ENCODE results near the gene MYO1B. TPM values are rescaled to one million over a fixed set of nuclear protein-coding genes. Genes with fewer than 3 reads are reported as not detected.
A peak's percentile ranks its signal among the peaks of the same experiment; 100 is the strongest.

The MYO1B gene
- total RNA-seq, 1 donor from 2014 or later, result 18.9 TPM

GRCh38 chr2:191250400-191250799, 5.2 kb downstream of the MYO1B start:
- ATAC-seq, result no peak
- intact Hi-C loops (cut with DNase I), result no loop called here
- DNase-seq (ENCODE audit: missing footprints), result no peak

DNA sequence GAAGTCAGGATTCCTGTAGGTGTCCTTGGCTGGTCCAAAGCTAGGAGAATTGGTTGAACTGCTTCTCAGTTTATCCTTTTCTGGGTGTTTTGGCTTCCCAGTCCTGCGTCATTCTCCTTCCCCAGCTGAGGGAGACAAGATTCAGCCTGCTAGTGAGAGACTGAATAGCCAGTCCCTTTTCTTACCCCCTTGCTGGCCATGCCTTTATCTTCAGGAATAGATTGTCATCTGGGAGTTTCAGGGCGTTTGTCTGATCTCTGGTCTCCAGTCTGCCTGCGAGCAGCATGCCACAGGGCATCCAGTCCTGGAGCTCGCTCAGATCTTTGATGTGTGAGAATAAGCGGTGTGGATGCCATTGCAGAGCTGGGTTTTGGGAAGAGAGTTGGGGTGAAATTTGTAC, 5.8 kb downstream of the MYO1B start:
- intact Hi-C loops (cut with DNase I), result no loop called here
- no peak for ATAC-seq
- no peak for DNase-seq (ENCODE audit: missing footprints)

DNA sequence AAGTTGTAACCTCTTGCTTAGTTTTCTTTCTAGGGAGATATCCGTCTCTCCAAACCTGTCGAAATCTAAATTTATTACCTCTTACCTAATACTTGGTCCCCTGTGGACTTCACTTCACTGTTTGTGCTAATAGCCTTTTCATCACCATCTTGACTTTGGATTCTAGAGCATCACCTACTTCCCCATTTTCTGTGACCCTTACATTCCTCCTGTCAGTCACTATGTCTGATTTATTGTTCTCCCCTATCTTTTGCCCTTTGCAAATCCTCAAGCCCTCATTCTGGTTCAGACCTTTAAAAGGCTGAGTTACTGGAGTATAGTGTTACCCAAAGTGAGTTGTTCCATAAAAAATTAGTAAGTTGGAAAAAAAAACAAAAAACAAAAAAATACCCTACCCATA, 7.5 kb downstream of the MYO1B start:
- DNase-seq (ENCODE audit: missing footprints) (no peak), ATAC-seq (no peak)
- intact Hi-C loops (cut with DNase I), result no loop called here

GRCh38 chr2:191253476-191253875, 8.3 kb downstream of the MYO1B start:
- no peak for ATAC-seq

DNA sequence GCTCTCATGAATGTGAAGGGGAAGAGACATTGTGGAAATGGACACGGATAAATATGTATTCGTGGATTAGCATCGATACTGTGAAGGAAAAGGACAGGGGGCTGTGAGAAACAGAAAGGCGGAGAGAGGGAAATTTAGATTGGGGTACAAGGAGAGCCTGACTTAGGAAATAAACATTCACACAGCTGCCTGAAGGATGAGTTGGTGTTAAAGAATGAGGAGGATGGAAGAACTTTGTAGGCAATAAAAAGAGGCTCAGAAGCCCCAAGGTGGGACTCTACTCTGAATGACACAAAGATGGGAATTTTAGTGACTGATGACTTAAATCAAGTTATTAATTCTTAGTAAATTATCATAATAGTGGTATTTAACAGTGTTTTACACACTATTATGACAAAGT, 10.1 kb downstream of the MYO1B start:
- intact Hi-C loops (cut with DNase I), result no loop called here
- ATAC-seq (no peak), DNase-seq (ENCODE audit: missing footprints) (no peak)

More at GRCh38 chr2:191253476-191253875, 8.3 kb downstream of the MYO1B start:
- no peak for DNase-seq (ENCODE audit: missing footprints)
- intact Hi-C loops (cut with DNase I), result no loop called here

GRCh38 chr2:191255756-191256312, 10.6 kb downstream of the MYO1B start:
- DNase-seq (ENCODE audit: missing footprints) (no peak), ATAC-seq (peak; percentile 16)
- intact Hi-C loops (cut with DNase I), result no loop called here

DNA sequence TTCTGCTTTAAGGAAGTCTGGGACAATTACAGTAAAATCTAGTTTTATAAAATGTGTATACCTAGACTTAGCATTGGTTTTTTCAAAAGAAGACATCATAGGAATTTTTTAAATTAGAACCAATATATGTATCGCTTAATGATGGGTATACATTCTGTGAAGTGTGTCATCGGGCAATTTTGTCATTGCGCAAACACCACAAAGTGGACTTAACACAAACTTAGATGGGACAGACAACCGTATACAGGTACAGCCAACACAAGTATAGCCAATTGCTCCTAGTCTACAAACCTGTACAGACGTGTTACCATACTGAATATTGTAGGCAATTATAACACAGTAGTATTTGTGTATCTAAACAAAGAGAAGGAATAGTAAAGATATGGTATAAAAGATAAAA, 12.7 kb downstream of the MYO1B start:
- intact Hi-C loops (cut with DNase I), result no loop called here
- no peak for DNase-seq (ENCODE audit: missing footprints)
- ATAC-seq, result no peak

- ATAC-seq, result no peak
- DNase-seq (ENCODE audit: missing footprints), result no peak
- intact Hi-C loops (cut with DNase I), result no loop called here
Measured at GRCh38 chr2:191258996-191259395, 13.8 kb downstream of the MYO1B start.

- ATAC-seq (no peak), DNase-seq (ENCODE audit: missing footprints) (no peak)
- intact Hi-C loops (cut with DNase I), result no loop called here
Measured at GRCh38 chr2:191262436-191262835, 17.2 kb downstream of the MYO1B start.

DNA sequence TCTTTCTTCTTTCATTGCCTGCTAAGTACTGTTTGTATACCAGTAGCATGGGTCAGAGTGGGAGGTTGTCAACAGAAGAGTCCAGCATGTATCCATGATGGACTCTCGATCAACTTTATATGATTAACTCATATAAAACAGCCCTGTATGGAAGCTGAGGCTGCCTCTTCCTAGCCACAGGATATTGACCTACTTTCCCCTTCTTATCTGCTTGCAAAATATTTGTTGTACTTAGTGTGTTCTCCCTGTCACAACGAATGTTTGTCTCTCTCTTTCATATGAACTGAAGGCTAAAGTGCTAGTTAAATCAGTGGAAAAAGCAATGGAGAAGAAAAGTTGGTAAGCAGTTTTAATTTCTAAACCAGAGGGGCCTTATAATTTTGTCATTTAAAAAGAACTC, 17.8 kb downstream of the MYO1B start:
- ATAC-seq (peak; percentile 49), DNase-seq (ENCODE audit: missing footprints) (no peak)
- intact Hi-C loops (cut with DNase I), result no loop called here

DNA sequence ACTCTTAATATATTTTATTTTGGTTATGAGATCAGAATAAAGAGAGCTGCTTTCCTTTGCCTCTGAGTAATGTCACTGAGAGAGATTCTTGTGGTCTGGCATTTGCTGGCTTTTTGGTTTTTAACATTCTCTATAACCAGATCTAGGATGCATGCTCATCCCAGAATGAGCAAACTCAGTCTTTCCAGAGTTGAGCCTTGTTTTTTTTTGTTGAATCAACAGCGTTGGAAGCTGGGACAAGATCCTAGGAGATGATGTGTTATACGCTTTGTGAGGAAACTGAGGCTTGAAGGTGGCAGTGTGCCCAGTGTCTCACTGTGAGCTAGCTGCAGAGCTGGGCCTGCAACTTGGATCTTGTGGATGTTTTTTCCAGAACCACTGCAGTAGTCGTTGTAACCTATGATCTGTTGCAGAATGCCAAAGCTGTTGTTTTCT, 19.5 kb downstream of the MYO1B start:
- no peak for DNase-seq (ENCODE audit: missing footprints)
- no peak for ATAC-seq
- intact Hi-C loops (cut with DNase I), result loop anchor here (5.0 kb wide), 1 partner anchor 43 kb away; no protein-coding TSS in a partner anchor

DNA sequence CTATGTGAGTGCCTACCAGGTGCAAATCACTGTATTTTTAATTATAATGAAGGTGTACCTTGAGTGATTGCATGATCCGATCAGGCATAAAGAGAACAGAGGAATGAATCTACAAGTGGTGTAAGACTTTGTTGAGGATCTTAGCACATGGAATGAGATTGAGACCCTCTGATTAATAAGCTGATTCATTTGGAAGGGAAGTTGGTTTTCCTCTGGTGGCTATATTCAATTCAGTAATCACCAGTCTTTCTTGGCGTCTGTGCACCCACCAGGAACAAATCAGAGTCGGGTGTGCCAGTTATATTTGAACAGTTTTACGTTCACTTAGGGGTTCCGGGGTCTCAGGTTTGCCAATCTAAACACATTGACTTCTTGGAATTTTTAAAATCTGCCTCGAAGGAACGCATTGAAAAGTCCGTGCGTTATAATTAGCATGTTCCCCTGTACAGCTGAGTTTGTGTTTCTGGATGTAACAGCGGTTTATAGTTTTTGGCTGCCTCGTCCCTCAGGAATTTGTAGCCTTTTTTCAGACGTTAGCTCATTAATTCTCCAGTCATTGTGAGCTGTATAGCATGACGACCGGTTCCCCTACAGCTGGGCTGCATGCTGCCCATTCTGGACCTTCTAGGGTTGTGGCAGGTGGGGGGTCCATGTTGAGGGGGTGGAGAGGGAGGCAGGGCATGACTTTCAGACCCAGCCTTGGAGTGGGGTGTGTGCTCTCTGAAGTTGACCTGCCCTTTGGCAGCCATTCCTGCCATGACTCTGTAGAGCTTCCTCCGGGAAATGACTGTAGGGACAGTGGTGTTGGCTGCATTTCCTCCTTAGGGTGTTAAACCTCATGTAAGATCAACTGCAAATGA, 20.3 kb downstream of the MYO1B start:
- ATAC-seq (peak; percentile 40), DNase-seq (ENCODE audit: missing footprints) (no peak)
- intact Hi-C loops (cut with DNase I), result loop anchor here (5.0 kb wide), 1 partner anchor 42 kb away; no protein-coding TSS in a partner anchor

DNA sequence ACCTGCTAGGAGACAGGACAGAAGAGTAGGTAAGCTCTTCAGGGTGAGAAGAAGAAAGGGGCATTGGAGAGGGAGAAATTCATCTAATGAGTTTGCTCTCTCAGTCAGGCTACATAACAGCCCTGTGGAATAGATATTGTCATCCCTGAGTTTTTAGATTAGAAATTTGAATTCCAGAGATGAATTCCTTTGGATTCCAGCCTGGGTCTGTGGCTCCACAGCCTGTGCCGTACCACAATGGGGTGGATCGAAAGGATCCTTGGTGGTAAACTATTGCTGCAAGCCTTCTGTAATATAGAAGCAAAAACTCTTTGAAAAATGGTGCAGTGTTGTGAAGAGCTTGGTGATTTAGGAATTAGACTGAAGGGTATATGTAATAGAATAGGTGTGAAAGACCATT, 21.0 kb downstream of the MYO1B start:
- intact Hi-C loops (cut with DNase I), result loop anchor here (5.0 kb wide), 1 partner anchor 41 kb away; no protein-coding TSS in a partner anchor
- DNase-seq (ENCODE audit: missing footprints) (no peak), ATAC-seq (no peak)

DNA sequence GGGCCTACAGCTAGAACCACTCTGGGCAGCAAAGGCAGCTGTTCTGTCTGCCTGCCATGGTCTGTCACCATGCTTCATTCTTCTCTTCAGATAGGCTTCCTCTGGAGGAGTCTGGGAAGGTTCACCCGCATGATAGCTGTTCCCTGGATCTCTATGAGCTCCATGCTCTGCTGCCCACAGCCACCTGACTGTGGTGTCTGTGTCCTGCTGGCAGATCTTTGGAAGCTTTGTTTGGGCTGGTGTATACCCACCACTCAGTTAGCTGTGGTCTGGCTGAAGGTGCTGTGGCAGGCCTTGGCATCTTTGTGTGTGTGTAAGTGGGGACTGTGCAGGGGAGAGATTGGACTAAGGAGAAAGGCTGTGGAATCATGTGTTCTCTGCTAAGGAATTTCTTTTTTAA, 23.4 kb downstream of the MYO1B start:
- intact Hi-C loops (cut with DNase I), result loop anchor here (5.0 kb wide), 1 partner anchor 39 kb away; no protein-coding TSS in a partner anchor
- DNase-seq (ENCODE audit: missing footprints) (no peak), ATAC-seq (no peak)

- intact Hi-C loops (cut with DNase I), result no loop called here
- no peak for ATAC-seq
- DNase-seq (ENCODE audit: missing footprints), result no peak
Measured at GRCh38 chr2:191270306-191271161, 25.3 kb downstream of the MYO1B start.

GRCh38 chr2:191272064-191272463, 26.9 kb downstream of the MYO1B start:
- intact Hi-C loops (cut with DNase I), result no loop called here
- ATAC-seq, result peak; percentile 63
- DNase-seq (ENCODE audit: missing footprints), result no peak

DNA sequence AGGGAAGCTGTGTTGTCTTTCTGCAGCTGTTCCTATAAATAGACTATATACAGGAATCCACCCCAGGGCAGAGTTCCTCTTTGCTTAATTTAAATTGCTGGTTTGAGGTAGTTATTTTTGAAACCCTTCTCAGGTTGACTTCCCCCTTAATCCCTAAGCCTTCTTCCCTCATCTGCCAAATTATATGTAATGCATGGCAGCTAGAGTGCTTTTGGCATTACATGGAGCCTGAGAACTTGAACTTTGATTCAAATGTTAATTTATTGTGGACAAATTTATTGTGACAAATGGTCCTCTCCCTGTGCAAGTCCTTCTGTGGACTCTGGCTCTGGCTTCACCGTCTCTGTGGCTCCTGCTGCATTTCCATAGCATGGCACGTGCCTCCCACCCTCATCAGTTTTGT, 29.2 kb downstream of the MYO1B start:
- DNase-seq (ENCODE audit: missing footprints) (no peak), ATAC-seq (no peak)
- intact Hi-C loops (cut with DNase I), result no loop called here

DNA sequence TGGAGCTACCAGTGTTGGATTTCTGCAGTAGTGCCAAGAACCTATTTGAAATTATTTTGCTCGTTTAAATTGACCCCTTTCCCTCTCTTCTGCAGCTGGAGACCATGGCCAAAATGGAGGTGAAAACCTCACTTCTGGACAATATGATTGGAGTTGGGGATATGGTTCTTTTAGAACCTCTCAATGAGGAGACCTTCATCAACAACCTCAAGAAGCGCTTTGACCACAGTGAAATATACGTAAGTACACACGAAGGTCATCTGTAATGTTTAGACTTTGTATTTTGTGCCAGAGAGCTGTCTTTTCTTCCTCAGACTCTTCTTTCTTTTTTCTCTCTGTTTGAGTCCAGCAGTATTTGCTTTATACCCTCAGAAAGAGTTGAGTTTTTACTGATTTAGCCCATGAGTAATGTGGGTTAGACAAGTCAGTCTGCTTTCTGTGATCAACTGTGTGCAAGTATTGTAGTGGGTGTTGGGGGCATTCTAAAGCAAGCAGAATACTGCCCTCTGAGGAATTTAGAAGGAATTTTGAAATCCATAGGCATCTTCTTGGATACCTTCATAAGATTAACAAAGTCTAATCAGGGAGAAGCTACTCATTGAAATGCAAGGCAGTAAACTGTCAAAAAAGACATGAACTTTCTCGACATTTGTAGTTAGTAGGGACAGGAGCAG, 31.7 kb downstream of the MYO1B start:
- intact Hi-C loops (cut with DNase I), result no loop called here
- ATAC-seq (no peak), DNase-seq (ENCODE audit: missing footprints) (no peak)

GRCh38 chr2:191280290-191280689, 35.1 kb downstream of the MYO1B start:
- intact Hi-C loops (cut with DNase I), result no loop called here
- ATAC-seq (no peak), DNase-seq (ENCODE audit: missing footprints) (no peak)

All from Right ventricle myocardium inferior (tissue), 1 donor.